Kidney (tissue), 14 donors: ENCODE data around the gene ZBTB21. TPM values are rescaled to one million over a fixed set of nuclear protein-coding genes. Genes with fewer than 3 reads are reported as not detected.

Experiments
- DNase-seq, 5 donors: peaks; one replicate each; pipeline ENCODE4 v3.0.0-alpha.2; 2013 to 2020
- FAIRE-seq: peaks from 2 replicates; lab custom pipeline; 2012; peaks lifted over from hg19 to GRCh38; lab: Jason Lieb, UNC
- H3K27ac ChIP-seq, 2 donors: one replicate each; pipeline ENCODE4 v1.7.0; 2013; ENCODE audit warnings: low read depth in 2 of 2, low read length in 2 of 2, inconsistent platforms in 1 of 2
- H3K27me3 ChIP-seq: one replicate; pipeline ENCODE4 v1.7.1; 2013; ENCODE audit warnings: low read length, inconsistent platforms; ENCODE audit not compliant: control insufficient read depth, insufficient read depth
- H3K36me3 ChIP-seq, 3 donors: one replicate each; pipeline versions ENCODE4 v1.7.0 to v1.7.1; 2013; ENCODE audit warnings: low read length in 3 of 3, control low read depth in 1 of 3, inconsistent platforms in 1 of 3; ENCODE audit not compliant: insufficient read depth in 3 of 3, control insufficient read depth in 2 of 3
- H3K4me1 ChIP-seq, 3 donors: one replicate each; pipeline versions ENCODE4 v1.7.0 to v1.7.1; 2013; ENCODE audit warnings: low read length in 3 of 3, inconsistent platforms in 1 of 3, low read depth in 1 of 3; ENCODE audit not compliant: control insufficient read depth in 2 of 3, insufficient read depth in 2 of 3
- H3K4me3 ChIP-seq, 3 donors: one replicate each; pipeline versions ENCODE4 v1.7.0 to v1.8.1; 2013; ENCODE audit warnings: low read length in 3 of 3, control low read depth in 1 of 3, inconsistent platforms in 1 of 3
- H3K9ac ChIP-seq, 3 donors: one replicate each; pipeline versions ENCODE4 v1.7.0 to v1.7.1; 2013; ENCODE audit warnings: low read length in 3 of 3, control low read depth in 1 of 3, inconsistent platforms in 1 of 3
- H3K9me3 ChIP-seq, 3 donors: one replicate each; pipeline versions ENCODE4 v1.7.0 to v1.7.1; 2013; ENCODE audit warnings: low read length in 3 of 3, control low read depth in 1 of 3, inconsistent platforms in 1 of 3; ENCODE audit not compliant: control insufficient read depth in 2 of 3, insufficient read depth in 1 of 3
- CTCF ChIP-seq: IDR thresholded peaks from 3 replicates; pipeline ENCODE4 v1.5.1; 2012; ENCODE audit warnings: mild to moderate bottlenecking, moderate library complexity, borderline replicate concordance; ENCODE audit not compliant: insufficient read depth; ENCODE audit errors: extremely low read depth
- intact Hi-C: fragments of 100-400 bp; cut with DNase I; formaldehyde crosslinking; loops from one replicate; pipeline ENCODE4 v1.11.1; 2022
- polyA plus RNA-seq: library from polyadenylated mRNA; stranded (reverse); fragments of 350-450 nt; fragmentation: Illumina TruSeq; extraction: RNeasy Lipid Tissue Mini Kit (QIAGEN cat#74804); gene quantifications from one replicate; pipeline ENCODE4 v1.2.3, GENCODE V29; 2014; ENCODE audit warnings: low read depth, low replicate concordance; ENCODE audit not compliant: insufficient read depth
- total RNA-seq: library from RNA; stranded (reverse); fragmentation: NEBNext Ultra II Directional; extraction: Animal tissue kit (Norgen Biotek cat#: 25700); gene quantifications from one replicate; pipeline ENCODE4 v1.2.1, GENCODE V29; 2021
- donor health status: control.
- donor health status: control.
- donor health status: control.
- donor health status: control.
- donor health status: control.
- donor health status: DM: yes; HTN: yes; CAD: no.
- donor health status: Normal renal cell carcinoma (clear cell type).

The ZBTB21 gene
- total and polyA plus RNA-seq, 2 donors from 2014 or later = 2.3 to 16.0 TPM

GRCh38 chr21:42022906-42023305, 12.7 kb upstream of the ZBTB21 start:
- Histone ChIP-seq H3K9me3 (no peaks in the 10 kb centered on the region), H3K36me3 (no peaks in the 10 kb centered on the region), H3K4me3 (no peak overlapping the region), H3K4me1 (peaks cover 3 to 6% (median 3%) of the 10 kb centered on the region in 3 donors), H3K27ac (no peak overlapping the region), H3K27me3 (no peaks in the 10 kb centered on the region), H3K9ac (no peak overlapping the region)
- FAIRE-seq (no peak), DNase-seq (no peak)
- intact Hi-C loops = no loop called here
- TF ChIP-seq CTCF = no peak

GRCh38 chr21:42022091-42022430, 11.9 kb upstream of the ZBTB21 start:
- Histone ChIP-seq H3K9me3 (no peaks in the 10 kb centered on the region), H3K27me3 (no peaks in the 10 kb centered on the region), H3K4me3 (no peak overlapping the region), H3K4me1 (peaks cover 3 to 6% (median 3%) of the 10 kb centered on the region in 3 donors), H3K27ac (no peak overlapping the region), H3K36me3 (no peaks in the 10 kb centered on the region), H3K9ac (no peak overlapping the region)
- intact Hi-C loops = no loop called here
- no peak for FAIRE-seq
- no peak for DNase-seq
- TF ChIP-seq CTCF = no peak

GRCh38 chr21:42021371-42022090, 11.4 kb upstream of the ZBTB21 start:
- no peak for FAIRE-seq

More at GRCh38 chr21:42021371-42022090, 11.4 kb upstream of the ZBTB21 start:
- intact Hi-C loops = no loop called here
- Histone ChIP-seq H3K36me3 (no peaks in the 10 kb centered on the region), H3K27ac (no peak overlapping the region), H3K4me3 (no peak overlapping the region), H3K9me3 (no peaks in the 10 kb centered on the region), H3K9ac (no peak overlapping the region), H3K27me3 (no peaks in the 10 kb centered on the region), H3K4me1 (peaks cover 3 to 6% (median 3%) of the 10 kb centered on the region in 3 donors)
- no peak for TF ChIP-seq CTCF
- peak in 4 of 5 donors; percentile 71 to 79 (median 76) for DNase-seq
